B cell (primary cell): ENCODE data around the gene CDHR3.

Experiments used
- CTCF ChIP-seq: fragments of 200-600 bp; IDR thresholded peaks from one replicate; pipeline ENCODE4 v1.8.0; 2022; ENCODE audit warnings: antibody characterized with exemption, mild to moderate bottlenecking
- EZH2 ChIP-seq: IDR thresholded peaks from 2 replicates; pipeline ENCODE4 v1.6.1; 2012; ENCODE audit warnings: borderline replicate concordance, low read depth, mild to moderate bottlenecking, moderate library complexity, low read length; ENCODE audit not compliant: insufficient read depth, poor library complexity, severe bottlenecking

GRCh38 chr7:105989686-105990085 is 26.6 kb downstream of the CDHR3 start:
- TF ChIP-seq CTCF (no peak), EZH2 (no peak)
